ENCODE data around the gene HLA-DPB1. TPM values are rescaled to one million over a fixed set of nuclear protein-coding genes. Genes with fewer than 3 reads are reported as not detected.

Gene HLA-DPB1
- polyA plus RNA-seq, 3 donors, result 569 to 682 (median 676) TPM

DNA sequence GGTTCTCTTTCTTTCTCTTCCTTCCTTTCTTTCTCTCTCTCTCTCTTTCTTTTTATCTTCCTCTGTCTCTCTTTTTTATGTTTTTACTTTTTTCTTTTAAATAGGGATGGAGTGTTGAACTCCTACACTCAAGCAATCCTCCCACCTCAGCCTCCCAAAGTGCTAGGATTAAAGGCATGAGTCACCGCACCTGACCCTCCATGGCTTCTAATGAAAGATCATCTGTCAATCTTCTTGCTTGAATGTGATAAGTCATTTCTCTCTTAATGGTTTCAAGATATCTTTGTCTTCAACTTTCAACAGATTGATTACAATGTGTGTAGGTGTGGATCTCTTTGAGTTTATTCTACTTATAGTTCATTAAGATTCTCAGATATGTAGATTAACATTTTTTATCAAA lies 41.2 kb upstream of the HLA-DPB1 start:
- peaks cover 8 to 12% of the 10 kb centered on the region in 2 donors for H3K4me1 ChIP-seq (ENCODE audit: control insufficient read depth in 1 of 2, insufficient read depth in 2 of 2, low read length in 2 of 2)
- Mint-ChIP-seq H3K4me3 (no peak overlapping the region), H3K4me1 (peaks cover 13% of the 10 kb centered on the region), H3K27ac (no peak overlapping the region), H3K27me3 (ENCODE audit: low read depth in 3 of 3) (peaks cover 0 to 7% (median 0%) of the 10 kb centered on the region in 3 donors), H3K36me3 (no peaks in the 10 kb centered on the region), H3K9me3 (peaks cover 5 to 19% (median 10%) of the 10 kb centered on the region in 7 donors)
- H3K36me3 ChIP-seq (replicated peaks in 1 of 2; ENCODE audit: control insufficient read depth in 1 of 2, insufficient read depth in 2 of 2, low read length in 2 of 2), result no peaks in the 10 kb centered on the region
- H4K20me1 ChIP-seq (ENCODE audit: insufficient read depth, low read length), result no peaks in the 10 kb centered on the region
- H3K79me2 ChIP-seq (ENCODE audit: insufficient read depth, low read length), result no peaks in the 10 kb centered on the region
- H2AFZ ChIP-seq (ENCODE audit: insufficient read depth, low read depth, low read length, poor library complexity, severe bottlenecking), result no peak overlapping the region
- peaks cover 0 to 2% of the 10 kb centered on the region in 2 donors for H3K9me3 ChIP-seq (replicated peaks in 1 of 2; ENCODE audit: control insufficient read depth in 1 of 2, insufficient read depth in 1 of 2, low read length in 2 of 2)
- H3K27me3 ChIP-seq (ENCODE audit: control insufficient read depth in 2 of 2, insufficient read depth in 2 of 2, low read length in 2 of 2), result no peaks in the 10 kb centered on the region
- TF ChIP-seq, protein P1, sequence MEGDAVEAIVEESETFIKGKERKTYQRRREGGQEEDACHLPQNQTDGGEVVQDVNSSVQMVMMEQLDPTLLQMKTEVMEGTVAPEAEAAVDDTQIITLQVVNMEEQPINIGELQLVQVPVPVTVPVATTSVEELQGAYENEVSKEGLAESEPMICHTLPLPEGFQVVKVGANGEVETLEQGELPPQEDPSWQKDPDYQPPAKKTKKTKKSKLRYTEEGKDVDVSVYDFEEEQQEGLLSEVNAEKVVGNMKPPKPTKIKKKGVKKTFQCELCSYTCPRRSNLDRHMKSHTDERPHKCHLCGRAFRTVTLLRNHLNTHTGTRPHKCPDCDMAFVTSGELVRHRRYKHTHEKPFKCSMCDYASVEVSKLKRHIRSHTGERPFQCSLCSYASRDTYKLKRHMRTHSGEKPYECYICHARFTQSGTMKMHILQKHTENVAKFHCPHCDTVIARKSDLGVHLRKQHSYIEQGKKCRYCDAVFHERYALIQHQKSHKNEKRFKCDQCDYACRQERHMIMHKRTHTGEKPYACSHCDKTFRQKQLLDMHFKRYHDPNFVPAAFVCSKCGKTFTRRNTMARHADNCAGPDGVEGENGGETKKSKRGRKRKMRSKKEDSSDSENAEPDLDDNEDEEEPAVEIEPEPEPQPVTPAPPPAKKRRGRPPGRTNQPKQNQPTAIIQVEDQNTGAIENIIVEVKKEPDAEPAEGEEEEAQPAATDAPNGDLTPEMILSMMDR (IDR thresholded peaks at IDR 0.05), result no peak
- DNase-seq, result no peak
- intact Hi-C loops (cut with micrococcal nuclease), result no loop called here
- H3K27ac ChIP-seq (ENCODE audit: low read depth in 1 of 2, low read length in 2 of 2), result no peak overlapping the region
- no peak overlapping the region for H3K4me2 ChIP-seq (replicated peaks; ENCODE audit: extremely low read depth, low read length, poor library complexity, severe bottlenecking)
- H3K4me3 ChIP-seq (replicated peaks in 1 of 3; ENCODE audit: low read depth in 2 of 3, low read length in 3 of 3), result no peak overlapping the region
- no CpG with 5 or more reads among the region's 1 CpG for WGBS (ENCODE audit: insufficient coverage)
- H3K9ac ChIP-seq (ENCODE audit: insufficient read depth, low read length, poor library complexity, severe bottlenecking), result no peak overlapping the region

DNA sequence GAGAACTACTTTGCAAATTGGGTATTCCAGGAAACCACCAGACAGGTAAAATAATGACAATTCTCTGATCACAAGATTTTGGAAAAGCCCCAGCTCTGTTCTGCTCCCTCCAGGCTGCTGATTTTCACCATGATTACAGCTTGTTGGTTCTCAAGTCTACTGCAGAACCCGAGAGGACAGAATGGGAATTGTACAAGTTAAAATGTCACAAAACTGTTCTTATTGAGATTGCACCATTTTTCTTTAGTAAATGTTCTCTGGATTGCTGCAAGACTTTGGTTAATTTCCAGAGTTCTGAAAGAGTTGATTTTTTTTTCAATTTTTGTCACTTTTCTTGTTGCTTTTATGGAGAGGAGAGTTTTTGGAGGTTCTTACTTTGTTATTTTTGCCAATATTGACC lies 39.3 kb upstream of the HLA-DPB1 start:
- no peak overlapping the region for H3K9ac ChIP-seq (ENCODE audit: insufficient read depth, low read length, poor library complexity, severe bottlenecking)
- no peaks in the 10 kb centered on the region for H3K79me2 ChIP-seq (ENCODE audit: insufficient read depth, low read length)
- no peak overlapping the region for H3K27ac Mint-ChIP-seq
- peaks cover 0 to 2% of the 10 kb centered on the region in 2 donors for H3K9me3 ChIP-seq (replicated peaks in 1 of 2; ENCODE audit: control insufficient read depth in 1 of 2, insufficient read depth in 1 of 2, low read length in 2 of 2)
- no peaks in the 10 kb centered on the region for H3K27me3 ChIP-seq (ENCODE audit: control insufficient read depth in 2 of 2, insufficient read depth in 2 of 2, low read length in 2 of 2)
- no peaks in the 10 kb centered on the region for H3K36me3 Mint-ChIP-seq
- peaks cover 0 to 2% of the 10 kb centered on the region in 2 donors for H3K4me1 ChIP-seq (ENCODE audit: control insufficient read depth in 1 of 2, insufficient read depth in 2 of 2, low read length in 2 of 2)
- no peak overlapping the region for H3K4me3 Mint-ChIP-seq
- intact Hi-C loops (cut with micrococcal nuclease), result no loop called here
- peaks cover 5 to 19% (median 10%) of the 10 kb centered on the region in 7 donors for H3K9me3 Mint-ChIP-seq
- H3K4me1 Mint-ChIP-seq, result no peaks in the 10 kb centered on the region
- H3K27ac ChIP-seq (ENCODE audit: low read depth in 1 of 2, low read length in 2 of 2), result no peak overlapping the region
- TF ChIP-seq, protein P1 (IDR thresholded peaks at IDR 0.05), result no peak
- no peak for DNase-seq
- H3K4me2 ChIP-seq (replicated peaks; ENCODE audit: extremely low read depth, low read length, poor library complexity, severe bottlenecking), result no peak overlapping the region
- H2AFZ ChIP-seq (ENCODE audit: insufficient read depth, low read depth, low read length, poor library complexity, severe bottlenecking), result no peak overlapping the region
- H4K20me1 ChIP-seq (ENCODE audit: insufficient read depth, low read length), result no peaks in the 10 kb centered on the region
- H3K27me3 Mint-ChIP-seq (ENCODE audit: low read depth in 3 of 3), result peaks cover 0 to 7% (median 0%) of the 10 kb centered on the region in 3 donors
- H3K36me3 ChIP-seq (replicated peaks in 1 of 2; ENCODE audit: control insufficient read depth in 1 of 2, insufficient read depth in 2 of 2, low read length in 2 of 2), result no peaks in the 10 kb centered on the region
- H3K4me3 ChIP-seq (replicated peaks in 1 of 3; ENCODE audit: low read depth in 2 of 3, low read length in 3 of 3), result no peak overlapping the region
- no CpG with 5 or more reads among the region's 1 CpG for WGBS (ENCODE audit: insufficient coverage)
